SK-N-SH (cell line): ENCODE results near the gene SULF2. TPM values are rescaled to one million over a fixed set of nuclear protein-coding genes. Genes with fewer than 3 reads are reported as not detected.
"Not testable (repeated sequence)": the region's sequence is repeated elsewhere in the genome, so short reads cannot be mapped to it uniquely, and the experiment has no call there.

Experiments
- CTCF ChIA-PET: fragments of 300-600, 350-600 bp; formaldehyde crosslinking; extraction: SDS; loops from one replicate; lab custom pipeline; 2021; lab: Yijun Ruan, JAX
- POLR2A ChIA-PET: fragments of 350-600 bp; sonication (Branson Sonifier 250); formaldehyde crosslinking; extraction: SDS; loops from one replicate; lab custom pipeline; 2020; ENCODE audit warnings: antibody characterized with exemption, inconsistent platforms; lab: Yijun Ruan, JAX
- DNase-seq: peaks from one replicate; pipeline ENCODE4 v3.0.0; 2012
- H2AFZ ChIP-seq: fragments of 200-600 bp; sonication (generic); 2 replicates; pipeline ENCODE4 v1.8.1; 2016; ENCODE audit warnings: antibody characterized with exemption, mild to moderate bottlenecking, low read depth
- H3F3A ChIP-seq: fragments of 200-600 bp; sonication (generic); replicated peaks from 2 replicates; pipeline ENCODE3; 2016; ENCODE audit warnings: antibody characterized with exemption, mild to moderate bottlenecking; ENCODE audit not compliant: insufficient read depth
- H3K27ac ChIP-seq, 2 experiments: fragments of 200-500 bp in 1 of 2; fragments of 200-600 bp in 1 of 2; sonication (Bioruptor generic) in 1 of 2; sonication (generic), shearing (Covaris generic) in 1 of 2; 2 replicates each; pipeline versions ENCODE4 v1.5.1 to v1.6.1; 2014 to 2016; ENCODE audit warnings: low read depth in 2 of 2, inconsistent platforms in 1 of 2, low read length in 1 of 2, mild to moderate bottlenecking in 1 of 2, mixed read lengths in 1 of 2
- H3K27me3 ChIP-seq: fragments of 200-600 bp; sonication (generic), shearing (Covaris generic); 2 replicates; pipeline ENCODE4 v1.6.1; 2016; ENCODE audit warnings: mixed run types; ENCODE audit not compliant: insufficient read depth
- H3K36me3 ChIP-seq, 2 experiments: fragments of 200-500 bp in 1 of 2; fragments of 200-600 bp in 1 of 2; sonication (Bioruptor generic) in 1 of 2; sonication (generic) in 1 of 2; replicated peaks in 1 of 2; 2 replicates each; pipeline versions ENCODE3 to v1.5.1; 2014 to 2016; ENCODE audit warnings: low read length in 1 of 2, mild to moderate bottlenecking in 1 of 2; ENCODE audit not compliant: insufficient read depth in 2 of 2, control insufficient read depth in 1 of 2
- H3K4me1 ChIP-seq, 2 experiments: fragments of 200-500 bp in 1 of 2; fragments of 200-600 bp in 1 of 2; sonication (Bioruptor generic) in 1 of 2; sonication (generic), shearing (Covaris generic) in 1 of 2; 2 replicates each; pipeline versions ENCODE4 v1.5.1 to v1.6.1; 2014 to 2016; ENCODE audit warnings: low read depth in 1 of 2, low read length in 1 of 2, mixed run types in 1 of 2; ENCODE audit not compliant: insufficient read depth in 2 of 2, control insufficient read depth in 1 of 2
- H3K4me2 ChIP-seq: fragments of 200-600 bp; sonication (generic), shearing (Covaris generic); 2 replicates; pipeline ENCODE4 v1.6.1; 2017; ENCODE audit warnings: mixed run types
- H3K4me3 ChIP-seq, 2 experiments: fragments of 200-500 bp in 1 of 2; fragments of 200-600 bp in 1 of 2; sonication (Bioruptor generic) in 1 of 2; sonication (generic), shearing (Covaris generic) in 1 of 2; 2 replicates each; pipeline versions ENCODE4 v1.5.1 to v1.8.1; 2014 to 2016; ENCODE audit warnings: low read depth in 2 of 2, inconsistent platforms in 1 of 2, low read length in 1 of 2, mild to moderate bottlenecking in 1 of 2, mixed read lengths in 1 of 2, moderate library complexity in 1 of 2
- H3K79me2 ChIP-seq: fragments of 200-600 bp; sonication (generic); 2 replicates; pipeline ENCODE4 v1.8.1; 2017; ENCODE audit warnings: mild to moderate bottlenecking; ENCODE audit not compliant: insufficient read depth
- H3K9ac ChIP-seq: fragments of 200-600 bp; sonication (generic); 2 replicates; pipeline ENCODE4 v1.6.1; 2017; ENCODE audit warnings: mixed run types
- H3K9me2 ChIP-seq: fragments of 200-600 bp; sonication (generic); 2 replicates; pipeline ENCODE4 v1.6.1; 2017; ENCODE audit warnings: mixed run types
- H3K9me3 ChIP-seq: fragments of 200-600 bp; sonication (generic); 2 replicates; pipeline ENCODE4 v1.6.1; 2017; ENCODE audit warnings: mixed run types, mild to moderate bottlenecking, moderate library complexity
- H4K20me1 ChIP-seq: fragments of 200-600 bp; sonication (generic); 2 replicates; pipeline ENCODE4 v1.6.1; 2017; ENCODE audit warnings: mild to moderate bottlenecking, mixed run types; ENCODE audit not compliant: insufficient read depth
- CHD2 ChIP-seq: fragments of 150-350 bp; IDR thresholded peaks from 2 replicates; pipeline ENCODE4 v1.6.1; 2018; ENCODE audit warnings: low read length; ENCODE audit not compliant: partially characterized antibody
- EP300 ChIP-seq, 2 experiments: IDR thresholded peaks; 2 replicates each; pipeline versions ENCODE4 v1.4.0 to v1.6.1; 2012; ENCODE audit warnings: borderline replicate concordance in 1 of 2, low read depth in 1 of 2, low read length in 1 of 2
- FOSL2 ChIP-seq: IDR thresholded peaks from 2 replicates; pipeline ENCODE4 v1.4.0; 2012; ENCODE audit warnings: low read depth, mild to moderate bottlenecking, moderate library complexity, borderline replicate concordance
- FOXJ3 ChIP-seq: sonication (generic); formaldehyde crosslinking; IDR thresholded peaks from 2 replicates; pipeline ENCODE4 v1.5.1; 2020; ENCODE audit warnings: mild to moderate bottlenecking, missing genetic modification reagents
- GABPA ChIP-seq: IDR thresholded peaks from 2 replicates; pipeline ENCODE4 v1.4.0; 2012; ENCODE audit warnings: low read depth, mild to moderate bottlenecking
- GATA2 ChIP-seq: sonication (generic); formaldehyde crosslinking; IDR thresholded peaks from 2 replicates; pipeline ENCODE4 v1.5.0; 2020; ENCODE audit warnings: mild to moderate bottlenecking, missing genetic modification reagents
- MEF2A ChIP-seq: IDR thresholded peaks from 2 replicates; pipeline ENCODE4 v1.4.0; 2012; ENCODE audit warnings: low read depth, borderline replicate concordance
- MXI1 ChIP-seq: IDR thresholded peaks from 2 replicates; pipeline ENCODE4 v1.6.1; 2012; ENCODE audit warnings: mild to moderate bottlenecking, low read depth, low read length, improper control_type of control experiment
- NFIC ChIP-seq: IDR thresholded peaks from 2 replicates; pipeline ENCODE4 v1.4.0; 2012; ENCODE audit warnings: borderline replicate concordance
- POLR2AphosphoS5 ChIP-seq: IDR thresholded peaks from 2 replicates; pipeline ENCODE4 v1.6.1; 2012; ENCODE audit warnings: low read depth, low read length
- RAD21 ChIP-seq: IDR thresholded peaks from 2 replicates; pipeline ENCODE4 v1.6.1; 2012; ENCODE audit warnings: mild to moderate bottlenecking, low read length
- RCOR1 ChIP-seq: fragments of 150-350 bp; IDR thresholded peaks from 2 replicates; pipeline ENCODE4 v1.6.1; 2017; ENCODE audit warnings: antibody characterized with exemption, low read length
- TCF12 ChIP-seq: IDR thresholded peaks from 2 replicates; pipeline ENCODE4 v1.4.0; 2012
- TEAD4 ChIP-seq: IDR thresholded peaks from 2 replicates; pipeline ENCODE4 v1.4.0; 2012; ENCODE audit warnings: mild to moderate bottlenecking, borderline replicate concordance; ENCODE audit not compliant: insufficient read depth
- USF2 ChIP-seq: fragments of 150-350 bp; IDR thresholded peaks from 2 replicates; pipeline ENCODE4 v1.6.1; 2017; ENCODE audit warnings: antibody characterized with exemption, low read length, low read depth, borderline replicate concordance
- YY1 ChIP-seq: IDR thresholded peaks from 2 replicates; pipeline ENCODE4 v1.4.0; 2012; ENCODE audit warnings: low read depth, mild to moderate bottlenecking
- WGBS: methylation state at CpG from one replicate; pipeline ENCODE4 v1.1.6; 2017; ENCODE audit warnings: low lambda C conversion rate; 5-methylcytosine and 5-hydroxymethylcytosine counted together
- polyA plus RNA-seq, 3 experiments: library from polyadenylated mRNA; depleted of rRNA; stranded (reverse); fragments of >200 nt; gene quantifications; 2 replicates each; pipeline ENCODE4 v1.2.3, GENCODE V29; 2012
- TF ChIP-seq, protein P1 (sequence below): IDR thresholded peaks from 2 replicates; pipeline ENCODE4; 2012
- TF ChIP-seq, protein P2 (sequence below): IDR thresholded peaks from 2 replicates; pipeline ENCODE4 v1.4.0; 2012; ENCODE audit warnings: low read depth, borderline replicate concordance

SULF2 gene
- polyA plus RNA-seq, 1 of the 3 experiments (the other 2 are of a cell fraction) = 20.2 TPM

GRCh38 chr20:47804224-47804825 lies 19.0 kb upstream of the SULF2 start:
- H3K36me3 ChIP-seq, H3K4me3 ChIP-seq, H3K79me2 ChIP-seq, H3K27ac ChIP-seq, POLR2A ChIA-PET, H3K9me3 ChIP-seq, H3K9me2 ChIP-seq, DNase-seq, CTCF ChIA-PET, H3K27me3 ChIP-seq, H3K9ac ChIP-seq, H4K20me1 ChIP-seq, H3F3A ChIP-seq, H2AFZ ChIP-seq, H3K4me2 ChIP-seq: not testable (repeated sequence)
- 73% methylated on average over 15 of the region's 15 CpGs for WGBS
- H3K4me1 ChIP-seq = peaks cover 0 to 11% of the 10 kb centered on the region in 2 experiments; a peak in 1 of 4 replicates

DNA sequence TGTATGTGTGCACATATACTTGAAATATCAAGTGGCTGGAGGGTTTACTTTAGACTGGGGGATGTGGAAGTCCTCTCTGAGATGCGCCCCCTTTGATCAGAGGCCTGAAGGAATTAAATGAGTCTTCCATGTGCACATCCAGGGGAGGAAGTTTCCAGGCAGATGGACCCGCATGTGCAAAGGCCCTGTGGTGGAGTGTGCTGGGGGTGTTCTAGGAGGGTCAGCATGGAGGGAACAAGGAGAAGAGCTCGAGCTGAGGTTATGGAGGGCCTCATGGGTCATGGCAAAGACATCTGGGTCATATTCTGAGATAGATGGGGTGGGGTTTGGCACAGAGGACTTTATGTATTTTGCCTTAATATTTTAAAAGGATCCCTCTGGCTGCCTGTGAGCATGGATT lies 17.7 kb upstream of the SULF2 start:
- Histone ChIP-seq H3F3A (no peaks in the 10 kb centered on the region), H3K4me1 (peaks cover 0 to 10% of the 10 kb centered on the region in 2 experiments; a peak in 1 of 4 replicates)
- TF ChIP-seq, protein P1, sequence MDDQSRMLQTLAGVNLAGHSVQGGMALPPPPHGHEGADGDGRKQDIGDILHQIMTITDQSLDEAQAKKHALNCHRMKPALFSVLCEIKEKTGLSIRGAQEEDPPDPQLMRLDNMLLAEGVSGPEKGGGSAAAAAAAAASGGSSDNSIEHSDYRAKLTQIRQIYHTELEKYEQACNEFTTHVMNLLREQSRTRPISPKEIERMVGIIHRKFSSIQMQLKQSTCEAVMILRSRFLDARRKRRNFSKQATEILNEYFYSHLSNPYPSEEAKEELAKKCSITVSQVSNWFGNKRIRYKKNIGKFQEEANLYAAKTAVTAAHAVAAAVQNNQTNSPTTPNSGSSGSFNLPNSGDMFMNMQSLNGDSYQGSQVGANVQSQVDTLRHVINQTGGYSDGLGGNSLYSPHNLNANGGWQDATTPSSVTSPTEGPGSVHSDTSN = no peak
- TF ChIP-seq RCOR1 (no peak), FOXJ3 (CRISPR knock-in tag) (no peak), GATA2 (CRISPR knock-in tag) (no peak), YY1 (no peak), MEF2A (no peak), NFIC (no peak), POLR2AphosphoS5 (no peak), USF2 (no peak), EP300 (IDR thresholded peaks at IDR 0.05; ENCODE audit: borderline replicate concordance in 1 of 2, low read depth in 1 of 2, low read length in 1 of 2) (no peak), GABPA (no peak), MXI1 (no peak), FOSL2 (no peak), TCF12 (no peak), CHD2 (no peak), TEAD4 (no peak), RAD21 (no peak)
- TF ChIP-seq, protein P2, sequence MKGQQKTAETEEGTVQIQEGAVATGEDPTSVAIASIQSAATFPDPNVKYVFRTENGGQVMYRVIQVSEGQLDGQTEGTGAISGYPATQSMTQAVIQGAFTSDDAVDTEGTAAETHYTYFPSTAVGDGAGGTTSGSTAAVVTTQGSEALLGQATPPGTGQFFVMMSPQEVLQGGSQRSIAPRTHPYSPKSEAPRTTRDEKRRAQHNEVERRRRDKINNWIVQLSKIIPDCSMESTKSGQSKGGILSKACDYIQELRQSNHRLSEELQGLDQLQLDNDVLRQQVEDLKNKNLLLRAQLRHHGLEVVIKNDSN = no peak
- TF ChIP-seq, all 33 proteins: peak for 0
- Histone ChIP-seq H3K9ac (no peak overlapping the region), H3K9me2 (no peaks in the 10 kb centered on the region), H3K36me3 (no peaks in the 10 kb centered on the region), H3K9me3 (no peaks in the 10 kb centered on the region), H4K20me1 (no peaks in the 10 kb centered on the region), H3K4me2 (no peak overlapping the region), H3K4me3 (no peak overlapping the region), H3K27me3 (0 out of 2 replicates have a peak, but pooled peaks cover 9% of the 10 kb centered on the region), H3K79me2 (no peaks in the 10 kb centered on the region), H2AFZ (no peak overlapping the region), H3K27ac (no peak overlapping the region)
- DNase-seq = no peak
- ChIA-PET CTCF (no interaction called here), POLR2A (no interaction called here)
- 64% methylated on average over 3 of the region's 3 CpGs for WGBS
